H9 (cell line): ENCODE data around the gene NOSIP. TPM values are rescaled to one million over a fixed set of nuclear protein-coding genes. Genes with fewer than 3 reads are reported as not detected.

Experiments
- DNase-seq: peaks from one replicate; pipeline ENCODE4 v3.0.0-alpha.2; 2017
- H2AFZ ChIP-seq: one replicate; pipeline ENCODE4 v1.6.1; 2013; ENCODE audit warnings: mild to moderate bottlenecking, low read length, control low read depth, moderate library complexity
- H2AK5ac ChIP-seq: 2 replicates; pipeline ENCODE4 v1.6.1; 2013; ENCODE audit warnings: low read length, control low read depth, mixed read lengths; ENCODE audit not compliant: insufficient read length
- H2BK120ac ChIP-seq: one replicate; pipeline ENCODE4 v1.6.1; 2013; ENCODE audit warnings: low read depth, mild to moderate bottlenecking, low read length, control low read depth, inconsistent platforms; ENCODE audit not compliant: poor library complexity, severe bottlenecking
- H2BK12ac ChIP-seq: 2 replicates; pipeline ENCODE4 v1.6.1; 2013; ENCODE audit warnings: low read length, control low read depth, mixed read lengths, low read depth; ENCODE audit not compliant: insufficient read length
- H2BK15ac ChIP-seq: 2 replicates; pipeline ENCODE4 v1.6.1; 2013; ENCODE audit warnings: low read depth, low read length, control low read depth
- H2BK20ac ChIP-seq: one replicate; pipeline ENCODE4 v1.6.1; 2013; ENCODE audit warnings: low read depth, mild to moderate bottlenecking, low read length, control low read depth, inconsistent platforms; ENCODE audit not compliant: poor library complexity, severe bottlenecking
- H2BK5ac ChIP-seq: 2 replicates; pipeline ENCODE4 v1.6.1; 2013; ENCODE audit warnings: low read length, control low read depth, mixed read lengths; ENCODE audit not compliant: insufficient read length
- H3K14ac ChIP-seq: 2 replicates; pipeline ENCODE4 v1.6.1; 2013; ENCODE audit warnings: low read length, control low read depth; ENCODE audit not compliant: insufficient read depth
- H3K18ac ChIP-seq: 2 replicates; pipeline ENCODE4 v1.6.1; 2013; ENCODE audit warnings: low read depth, mild to moderate bottlenecking, mixed read lengths, low read length, control low read depth; ENCODE audit not compliant: insufficient read length
- H3K23ac ChIP-seq: 2 replicates; pipeline ENCODE4 v1.6.1; 2013; ENCODE audit warnings: low read length, control low read depth, mixed read lengths, low read depth; ENCODE audit not compliant: insufficient read length
- H3K23me2 ChIP-seq: 2 replicates; pipeline ENCODE4 v1.6.1; 2013; ENCODE audit warnings: low read depth, mild to moderate bottlenecking, mixed read lengths, low read length, control low read depth; ENCODE audit not compliant: insufficient read length, poor library complexity, severe bottlenecking
- H3K27ac ChIP-seq: 2 replicates; pipeline ENCODE4 v1.5.1; 2013; ENCODE audit warnings: low read length, control low read depth, mixed read lengths, low read depth; ENCODE audit not compliant: insufficient read length
- H3K27me3 ChIP-seq: 2 replicates; pipeline ENCODE4 v1.6.1; 2013; ENCODE audit warnings: low read length, control low read depth, inconsistent platforms; ENCODE audit not compliant: insufficient read depth
- H3K4ac ChIP-seq: 2 replicates; pipeline ENCODE4 v1.6.1; 2013; ENCODE audit warnings: low read depth, mild to moderate bottlenecking, control low read depth, inconsistent platforms, low read length, moderate library complexity
- H3K4me1 ChIP-seq: 2 replicates; pipeline ENCODE4 v1.6.1; 2013; ENCODE audit warnings: low read length, control low read depth, inconsistent platforms; ENCODE audit not compliant: insufficient read depth
- H3K4me2 ChIP-seq: 2 replicates; pipeline ENCODE4 v1.6.1; 2013; ENCODE audit warnings: low read length, control low read depth, mixed read lengths; ENCODE audit not compliant: insufficient read length, insufficient read depth
- H3K56ac ChIP-seq: 2 replicates; pipeline ENCODE4 v1.6.1; 2013; ENCODE audit warnings: low read depth, mild to moderate bottlenecking, mixed read lengths, low read length, control low read depth; ENCODE audit not compliant: insufficient read length
- H3K79me1 ChIP-seq: 2 replicates; pipeline ENCODE4 v1.6.1; 2013; ENCODE audit warnings: low read depth, mild to moderate bottlenecking, moderate library complexity, low read length, control low read depth, inconsistent platforms; ENCODE audit not compliant: insufficient read depth, poor library complexity, severe bottlenecking
- H3K79me2 ChIP-seq: 2 replicates; pipeline ENCODE4 v1.6.1; 2013; ENCODE audit warnings: low read length, control low read depth, inconsistent platforms; ENCODE audit not compliant: insufficient read depth
- H3K9ac ChIP-seq: 2 replicates; pipeline ENCODE4 v1.6.1; 2013; ENCODE audit warnings: low read length, control low read depth, mixed read lengths; ENCODE audit not compliant: insufficient read length; ENCODE audit errors: extremely low read depth
- H3K9me3 ChIP-seq: one replicate; pipeline ENCODE4 v1.6.1; 2013; ENCODE audit warnings: low read depth, low read length, inconsistent platforms; ENCODE audit not compliant: control insufficient read depth
- H3T11ph ChIP-seq: one replicate; pipeline ENCODE4 v1.6.1; 2013; ENCODE audit warnings: mild to moderate bottlenecking, low read length, control low read depth, inconsistent platforms
- H4K20me1 ChIP-seq: one replicate; pipeline ENCODE4 v1.6.1; 2013; ENCODE audit not compliant: control insufficient read depth, insufficient read length, insufficient read depth
- H4K5ac ChIP-seq: 2 replicates; pipeline ENCODE4 v1.6.1; 2013; ENCODE audit warnings: low read depth, mild to moderate bottlenecking, mixed read lengths, low read length, control low read depth; ENCODE audit not compliant: insufficient read length
- H4K8ac ChIP-seq: replicated peaks from 2 replicates; pipeline ENCODE4 v1.6.1; 2013; ENCODE audit warnings: low read length, control low read depth, mixed read lengths, low read depth; ENCODE audit not compliant: insufficient read length
- H4K91ac ChIP-seq: 2 replicates; pipeline ENCODE4 v1.6.1; 2013; ENCODE audit warnings: low read depth, mild to moderate bottlenecking, moderate library complexity, mixed read lengths, low read length, control low read depth; ENCODE audit not compliant: insufficient read length
- H3K27ac Mint-ChIP-seq, 3 experiments: 2 replicates in 2 of 3; 3 replicates in 1 of 3; pipeline ENCODE4 v1.8.0; 2020 to 2021; ENCODE audit warnings: mixed read lengths in 3 of 3, mild to moderate bottlenecking in 1 of 3, moderate library complexity in 1 of 3
- H3K27me3 Mint-ChIP-seq: 2 replicates; pipeline ENCODE4 v1.8.0; 2021; ENCODE audit warnings: low read depth, mild to moderate bottlenecking, moderate library complexity, mixed read lengths
- H3K36me3 Mint-ChIP-seq, 3 experiments: 2 replicates in 2 of 3; 3 replicates in 1 of 3; pipeline ENCODE4 v1.8.0; 2020 to 2021; ENCODE audit warnings: low read depth in 3 of 3, mixed read lengths in 3 of 3; ENCODE audit not compliant: insufficient read depth in 1 of 3
- H3K4me1 Mint-ChIP-seq, 2 experiments: 2 replicates each; pipeline ENCODE4 v1.8.0; 2020; ENCODE audit warnings: mixed read lengths in 2 of 2
- H3K4me3 Mint-ChIP-seq, 2 experiments: 2 replicates in 1 of 2; 3 replicates in 1 of 2; pipeline ENCODE4 v1.8.0; 2020 to 2021; ENCODE audit warnings: mild to moderate bottlenecking in 2 of 2, mixed read lengths in 2 of 2, moderate library complexity in 1 of 2
- H3K9me3 Mint-ChIP-seq, 2 experiments: 2 replicates in 1 of 2; 3 replicates in 1 of 2; pipeline ENCODE4 v1.8.0; 2020; ENCODE audit warnings: mild to moderate bottlenecking in 2 of 2, mixed read lengths in 2 of 2, moderate library complexity in 1 of 2
- WGBS: extraction: QIAGEN DNeasy Blood & Tissue Kit; methylation state at CpG from one replicate; pipeline ENCODE4 v1.1.7; 2013; ENCODE audit warnings: missing lambda C conversion rate, low lambda C conversion rate, mixed read lengths; ENCODE audit not compliant: insufficient read length; ENCODE audit errors: extremely low coverage; 5-methylcytosine and 5-hydroxymethylcytosine counted together
- total RNA-seq: library from RNA; stranded (reverse); gene quantifications from 2 replicates; pipeline ENCODE4 v1.2.1, GENCODE V29; 2021
- TF ChIP-seq, protein P1 (sequence below): fragments of 200-600 bp; sonication (generic); conservative IDR thresholded peaks from 3 replicates; pipeline ENCODE4 v1.8.0; 2021; ENCODE audit warnings: antibody characterized with exemption, mild to moderate bottlenecking

Gene NOSIP
- total RNA-seq, 1 experiment from 2014 or later, result 78.4 TPM

DNA sequence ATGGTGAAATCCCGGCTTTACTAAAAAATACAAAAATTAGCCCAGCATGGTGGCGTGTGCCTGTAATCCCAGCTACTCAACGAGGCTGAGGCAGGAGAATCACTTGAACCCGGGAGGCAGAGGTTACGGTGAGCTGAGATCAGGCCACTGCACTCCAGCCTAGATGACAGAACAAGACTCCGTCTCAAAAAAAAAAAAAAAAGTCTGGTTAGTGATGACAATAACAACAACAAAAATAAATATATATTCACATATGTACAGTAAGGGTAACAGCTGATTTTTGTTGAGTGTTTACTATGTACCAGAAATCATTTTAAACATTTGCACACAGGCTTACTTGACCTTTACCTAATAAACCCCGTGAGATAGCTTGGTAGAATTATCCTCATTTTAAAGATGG, 36.6 kb upstream of the NOSIP start:
- Histone ChIP-seq H4K20me1 (no peaks in the 10 kb centered on the region), H3K79me1 (no peaks in the 10 kb centered on the region), H3K27ac (no peak overlapping the region), H4K8ac (no peak overlapping the region), H3K18ac (no peak overlapping the region), H3K4me2 (no peak overlapping the region), H4K91ac (no peak overlapping the region), H3K79me2 (no peaks in the 10 kb centered on the region; the same call in 1 of the 2 replicates), H2BK12ac (no peak overlapping the region), H3K23me2 (no peaks in the 10 kb centered on the region), H2BK5ac (no peak overlapping the region), H3K27me3 (no peaks in the 10 kb centered on the region), H4K5ac (no peak overlapping the region), H3K23ac (no peak overlapping the region), H2AFZ (no peak overlapping the region), H2AK5ac (no peak overlapping the region), H3K9me3 (no peaks in the 10 kb centered on the region), H3T11ph (no peak overlapping the region), H2BK120ac (no peak overlapping the region), H3K56ac (no peak overlapping the region), H2BK15ac (no peak overlapping the region), H3K4ac (no peak overlapping the region), H3K9ac (no peak overlapping the region), H2BK20ac (no peak overlapping the region), H3K4me1 (no peaks in the 10 kb centered on the region), H3K14ac (no peak overlapping the region)
- no peak for DNase-seq
- H3K36me3 Mint-ChIP-seq, result peaks cover 56 to 80% (median 76%) of the 10 kb centered on the region in 3 experiments
- H3K27ac Mint-ChIP-seq, result no peak overlapping the region
- H3K9me3 Mint-ChIP-seq, result no peaks in the 10 kb centered on the region
- WGBS, result no CpG with 5 or more reads among the region's 7 CpGs
- no peak overlapping the region for H3K4me3 Mint-ChIP-seq
- H3K27me3 Mint-ChIP-seq, result no peaks in the 10 kb centered on the region; the same call in 1 of the 2 replicates
- H3K4me1 Mint-ChIP-seq, result peaks cover 0 to 2% of the 10 kb centered on the region in 2 experiments; a peak in 1 of 4 replicates
- TF ChIP-seq, protein P1, sequence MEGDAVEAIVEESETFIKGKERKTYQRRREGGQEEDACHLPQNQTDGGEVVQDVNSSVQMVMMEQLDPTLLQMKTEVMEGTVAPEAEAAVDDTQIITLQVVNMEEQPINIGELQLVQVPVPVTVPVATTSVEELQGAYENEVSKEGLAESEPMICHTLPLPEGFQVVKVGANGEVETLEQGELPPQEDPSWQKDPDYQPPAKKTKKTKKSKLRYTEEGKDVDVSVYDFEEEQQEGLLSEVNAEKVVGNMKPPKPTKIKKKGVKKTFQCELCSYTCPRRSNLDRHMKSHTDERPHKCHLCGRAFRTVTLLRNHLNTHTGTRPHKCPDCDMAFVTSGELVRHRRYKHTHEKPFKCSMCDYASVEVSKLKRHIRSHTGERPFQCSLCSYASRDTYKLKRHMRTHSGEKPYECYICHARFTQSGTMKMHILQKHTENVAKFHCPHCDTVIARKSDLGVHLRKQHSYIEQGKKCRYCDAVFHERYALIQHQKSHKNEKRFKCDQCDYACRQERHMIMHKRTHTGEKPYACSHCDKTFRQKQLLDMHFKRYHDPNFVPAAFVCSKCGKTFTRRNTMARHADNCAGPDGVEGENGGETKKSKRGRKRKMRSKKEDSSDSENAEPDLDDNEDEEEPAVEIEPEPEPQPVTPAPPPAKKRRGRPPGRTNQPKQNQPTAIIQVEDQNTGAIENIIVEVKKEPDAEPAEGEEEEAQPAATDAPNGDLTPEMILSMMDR, result no peak
